Caco-2 (cell line): ENCODE measurements around the gene GRK5. TPM values are rescaled to one million over a fixed set of nuclear protein-coding genes. Genes with fewer than 3 reads are reported as not detected.

Experiments used
- BruUV-seq: library from RNA; stranded (reverse); fragments of 400-500 nt; replicated peaks from 2 replicates; lab custom pipeline; 2021; lab: Mats Ljungman, UMichigan
- CTCF ChIA-PET: fragments of 300-600 bp; sonication (Branson Sonifier 250); formaldehyde crosslinking; loops from one replicate; lab custom pipeline; 2022; ENCODE audit warnings: antibody characterized with exemption; lab: Charles Lee
- POLR2A ChIA-PET: fragments of 300-600 bp; sonication (Branson Sonifier 250); formaldehyde crosslinking; loops from one replicate; lab custom pipeline; 2022; ENCODE audit warnings: antibody characterized with exemption; lab: Charles Lee
- DNase-seq, 2 experiments: peaks; one replicate each; pipeline versions ENCODE4 v3.0.0 to v3.0.0-alpha.2; 2020 to 2022
- H3K27me3 ChIP-seq: replicated peaks from 2 replicates; pipeline ENCODE4 v1.6.0; 2011; ENCODE audit warnings: low read length; ENCODE audit not compliant: control insufficient read depth, insufficient read depth
- H3K36me3 ChIP-seq: 2 replicates; pipeline ENCODE4 v1.5.1; 2011; ENCODE audit warnings: low read length; ENCODE audit not compliant: control insufficient read depth, insufficient read depth
- H3K4me1 ChIP-seq: fragments of 250-450 bp; sonication (Bioruptor Pico); 2 replicates; pipeline ENCODE4 v1.5.1; 2020; ENCODE audit warnings: mild to moderate bottlenecking
- H3K4me3 ChIP-seq: 2 replicates; pipeline ENCODE4 v1.5.1; 2011; ENCODE audit warnings: low read depth, mild to moderate bottlenecking, control low read depth, low read length
- H3K9me3 ChIP-seq: fragments of 250-450 bp; sonication (Bioruptor Pico); 2 replicates; pipeline ENCODE4 v1.5.1; 2020; ENCODE audit warnings: mild to moderate bottlenecking, moderate library complexity
- H3K27ac Mint-ChIP-seq: one replicate; pipeline ENCODE4 v1.8.0; 2022; ENCODE audit warnings: mixed read lengths; ENCODE audit not compliant: unreplicated experiment
- H3K27me3 Mint-ChIP-seq: one replicate; pipeline ENCODE4 v1.8.0; 2022; ENCODE audit warnings: mixed read lengths; ENCODE audit not compliant: insufficient read depth, unreplicated experiment
- H3K36me3 Mint-ChIP-seq: one replicate; pipeline ENCODE4 v1.8.0; 2022; ENCODE audit warnings: mild to moderate bottlenecking, mixed read lengths; ENCODE audit not compliant: insufficient read depth, unreplicated experiment
- H3K4me1 Mint-ChIP-seq: one replicate; pipeline ENCODE4 v1.8.0; 2022; ENCODE audit warnings: low read depth, mixed read lengths; ENCODE audit not compliant: unreplicated experiment
- H3K4me3 Mint-ChIP-seq: one replicate; pipeline ENCODE4 v1.8.0; 2022; ENCODE audit warnings: mild to moderate bottlenecking, moderate library complexity, mixed read lengths; ENCODE audit not compliant: unreplicated experiment
- H3K9me3 Mint-ChIP-seq: one replicate; pipeline ENCODE4 v1.8.0; 2022; ENCODE audit warnings: mixed read lengths; ENCODE audit not compliant: unreplicated experiment
- CTCF ChIP-seq, 2 experiments: fragments of 200-600 bp in 1 of 2; IDR thresholded peaks; 1 replicate in 1 of 2; 2 replicates in 1 of 2; pipeline versions ENCODE4 v1.5.1 to v1.8.0; 2011 to 2022; ENCODE audit warnings: antibody characterized with exemption in 1 of 2, control low read depth in 1 of 2, inconsistent platforms in 1 of 2, low read depth in 1 of 2, low read length in 1 of 2, mild to moderate bottlenecking in 1 of 2, moderate library complexity in 1 of 2; ENCODE audit not compliant: insufficient read depth in 1 of 2, severe bottlenecking in 1 of 2, unreplicated experiment in 1 of 2
- intact Hi-C: fragments of 100-400 bp; cut with micrococcal nuclease; formaldehyde crosslinking; loops from one replicate; pipeline ENCODE4 v1.10.0; 2022; ENCODE audit not compliant: unreplicated experiment
- total RNA-seq: library from RNA; stranded (reverse); gene quantifications from 2 replicates; pipeline ENCODE4 v1.2.3, GENCODE V29; 2022

The GRK5 gene
- total RNA-seq, 1 experiment from 2014 or later: 7.7 TPM

- no peaks in the 10 kb centered on the region for H3K4me1 Mint-ChIP-seq
- no peaks in the 10 kb centered on the region for H3K27me3 Mint-ChIP-seq
- no peak for DNase-seq
- H3K9me3 Mint-ChIP-seq: no peaks in the 10 kb centered on the region
- H3K36me3 Mint-ChIP-seq: no peaks in the 10 kb centered on the region
- no peak overlapping the region for H3K4me3 ChIP-seq
- H3K36me3 ChIP-seq: no peaks in the 10 kb centered on the region
- CTCF ChIA-PET: interaction anchor here (1.3 kb wide), 1 partner anchor 251 kb away, joined by 6 read pairs; no protein-coding TSS in a partner anchor
- no TSS peak for BruUV-seq
- H3K27me3 ChIP-seq: no peaks in the 10 kb centered on the region
- no peak for TF ChIP-seq CTCF (IDR thresholded peaks at IDR 0.05; ENCODE audit: insufficient read depth in 1 of 2, low read depth in 1 of 2, low read length in 1 of 2, severe bottlenecking in 1 of 2, unreplicated experiment in 1 of 2)
- intact Hi-C loops: no loop called here
- H3K9me3 ChIP-seq: no peaks in the 10 kb centered on the region
- H3K4me3 Mint-ChIP-seq: no peak overlapping the region
- no peak overlapping the region for H3K27ac Mint-ChIP-seq
- POLR2A ChIA-PET: no interaction called here
- H3K4me1 ChIP-seq: no peaks in the 10 kb centered on the region
Measured at GRCh38 chr10:119450606-119451299, 243.4 kb downstream of the GRK5 start.

GRCh38 chr10:119451300-119451896, 244.0 kb downstream of the GRK5 start:
- intact Hi-C loops: no loop called here

GRCh38 chr10:119452396-119452795, 245.0 kb downstream of the GRK5 start:
- ChIA-PET POLR2A (no interaction called here), CTCF (no interaction called here)
- Mint-ChIP-seq H3K4me1 (no peaks in the 10 kb centered on the region), H3K4me3 (no peak overlapping the region), H3K9me3 (no peaks in the 10 kb centered on the region), H3K36me3 (no peaks in the 10 kb centered on the region), H3K27me3 (no peaks in the 10 kb centered on the region), H3K27ac (no peak overlapping the region)
- no peak for TF ChIP-seq CTCF (IDR thresholded peaks at IDR 0.05; ENCODE audit: insufficient read depth in 1 of 2, low read depth in 1 of 2, low read length in 1 of 2, severe bottlenecking in 1 of 2, unreplicated experiment in 1 of 2)
- intact Hi-C loops: no loop called here
- Histone ChIP-seq H3K9me3 (no peaks in the 10 kb centered on the region), H3K4me1 (no peaks in the 10 kb centered on the region), H3K4me3 (no peak overlapping the region), H3K27me3 (no peaks in the 10 kb centered on the region), H3K36me3 (no peaks in the 10 kb centered on the region)
- no TSS peak for BruUV-seq
- DNase-seq: no peak

More at GRCh38 chr10:119451300-119451896, 244.0 kb downstream of the GRK5 start:
- Histone ChIP-seq H3K36me3 (no peaks in the 10 kb centered on the region), H3K4me3 (no peak overlapping the region), H3K9me3 (no peaks in the 10 kb centered on the region), H3K27me3 (no peaks in the 10 kb centered on the region), H3K4me1 (no peaks in the 10 kb centered on the region)
- DNase-seq: no peak
- Mint-ChIP-seq H3K4me1 (no peaks in the 10 kb centered on the region), H3K9me3 (no peaks in the 10 kb centered on the region), H3K36me3 (no peaks in the 10 kb centered on the region), H3K4me3 (no peak overlapping the region), H3K27me3 (no peaks in the 10 kb centered on the region), H3K27ac (no peak overlapping the region)
- no TSS peak for BruUV-seq
- no peak for TF ChIP-seq CTCF (IDR thresholded peaks at IDR 0.05; ENCODE audit: insufficient read depth in 1 of 2, low read depth in 1 of 2, low read length in 1 of 2, severe bottlenecking in 1 of 2, unreplicated experiment in 1 of 2)
- POLR2A ChIA-PET: no interaction called here
- CTCF ChIA-PET: interaction anchor here (1.3 kb wide), 1 partner anchor 252 kb away, joined by 6 read pairs; no protein-coding TSS in a partner anchor
